ENCODE data around the gene ZNF200.

The ZNF200 gene

GRCh38 chr16:3249020-3249419 lies 14.1 kb upstream of the ZNF200 start:
- Histone ChIP-seq H3K27me3 (ENCODE audit: control insufficient read depth, insufficient read depth, low read length) (peaks cover 7% of the 10 kb centered on the region; the same call in 1 of the 2 replicates), H3K4me1 (ENCODE audit: control insufficient read depth, insufficient read depth, low read length) (no peaks in the 10 kb centered on the region), H3K27ac (ENCODE audit: low read depth, low read length) (no peak overlapping the region), H3K4me3 (ENCODE audit: low read depth, low read length) (no peak overlapping the region), H3K9ac (ENCODE audit: low read length) (no peak overlapping the region), H3K36me3 (ENCODE audit: control insufficient read depth, insufficient read depth, low read length) (no peaks in the 10 kb centered on the region), H3K9me3 (ENCODE audit: control insufficient read depth, insufficient read depth, low read depth, low read length) (peaks cover 9% of the 10 kb centered on the region; the same call in 1 of the 2 replicates)

GRCh38 chr16:3248596-3248995 lies 13.6 kb upstream of the ZNF200 start:
- Histone ChIP-seq H3K27me3 (ENCODE audit: control insufficient read depth, insufficient read depth, low read length) (peaks cover 7% of the 10 kb centered on the region; the same call in 1 of the 2 replicates), H3K4me1 (ENCODE audit: control insufficient read depth, insufficient read depth, low read length) (no peaks in the 10 kb centered on the region), H3K9ac (ENCODE audit: low read length) (no peak overlapping the region), H3K9me3 (ENCODE audit: control insufficient read depth, insufficient read depth, low read depth, low read length) (peaks cover 9% of the 10 kb centered on the region; the same call in 1 of the 2 replicates), H3K27ac (ENCODE audit: low read depth, low read length) (no peak overlapping the region), H3K36me3 (ENCODE audit: control insufficient read depth, insufficient read depth, low read length) (no peaks in the 10 kb centered on the region), H3K4me3 (ENCODE audit: low read depth, low read length) (no peak overlapping the region)

- no peak overlapping the region for H3K27ac ChIP-seq (ENCODE audit: low read depth, low read length)
- H3K9me3 ChIP-seq (ENCODE audit: control insufficient read depth, insufficient read depth, low read depth, low read length): peaks cover 9% of the 10 kb centered on the region; the same call in 1 of the 2 replicates
- H3K27me3 ChIP-seq (ENCODE audit: control insufficient read depth, insufficient read depth, low read length): peaks cover 7% of the 10 kb centered on the region; the same call in 1 of the 2 replicates
- no peak overlapping the region for H3K9ac ChIP-seq (ENCODE audit: low read length)
- no peak overlapping the region for H3K4me3 ChIP-seq (ENCODE audit: low read depth, low read length)
- H3K4me1 ChIP-seq (ENCODE audit: control insufficient read depth, insufficient read depth, low read length): no peaks in the 10 kb centered on the region
- no peaks in the 10 kb centered on the region for H3K36me3 ChIP-seq (ENCODE audit: control insufficient read depth, insufficient read depth, low read length)
Observed at GRCh38 chr16:3246876-3247275, 11.9 kb upstream of the ZNF200 start.

GRCh38 chr16:3246002-3246401 lies 11.0 kb upstream of the ZNF200 start:
- H3K36me3 ChIP-seq (ENCODE audit: control insufficient read depth, insufficient read depth, low read length): no peaks in the 10 kb centered on the region
- H3K27ac ChIP-seq (ENCODE audit: low read depth, low read length): no peak overlapping the region
- H3K4me3 ChIP-seq (ENCODE audit: low read depth, low read length): no peak overlapping the region
- H3K9me3 ChIP-seq (ENCODE audit: control insufficient read depth, insufficient read depth, low read depth, low read length): peaks cover 9% of the 10 kb centered on the region; the same call in 1 of the 2 replicates
- no peak overlapping the region for H3K9ac ChIP-seq (ENCODE audit: low read length)
- H3K27me3 ChIP-seq (ENCODE audit: control insufficient read depth, insufficient read depth, low read length): peaks cover 7% of the 10 kb centered on the region; the same call in 1 of the 2 replicates
- H3K4me1 ChIP-seq (ENCODE audit: control insufficient read depth, insufficient read depth, low read length): no peaks in the 10 kb centered on the region

- H3K4me3 ChIP-seq (ENCODE audit: low read depth, low read length): no peak overlapping the region
- no peaks in the 10 kb centered on the region for H3K4me1 ChIP-seq (ENCODE audit: control insufficient read depth, insufficient read depth, low read length)
- H3K27ac ChIP-seq (ENCODE audit: low read depth, low read length): no peak overlapping the region
- no peaks in the 10 kb centered on the region for H3K36me3 ChIP-seq (ENCODE audit: control insufficient read depth, insufficient read depth, low read length)
- no peak overlapping the region for H3K9ac ChIP-seq (ENCODE audit: low read length)
- H3K9me3 ChIP-seq (ENCODE audit: control insufficient read depth, insufficient read depth, low read depth, low read length): peaks cover 7% of the 10 kb centered on the region; the same call in 1 of the 2 replicates
- H3K27me3 ChIP-seq (ENCODE audit: control insufficient read depth, insufficient read depth, low read length): peaks cover 3% of the 10 kb centered on the region; the same call in 1 of the 2 replicates
Observed at GRCh38 chr16:3243882-3244281, 8.9 kb upstream of the ZNF200 start.

- no peak overlapping the region for H3K27ac ChIP-seq (ENCODE audit: low read depth, low read length)
- no peak overlapping the region for H3K4me3 ChIP-seq (ENCODE audit: low read depth, low read length)
- peaks cover 7% of the 10 kb centered on the region; the same call in 1 of the 2 replicates for H3K9me3 ChIP-seq (ENCODE audit: control insufficient read depth, insufficient read depth, low read depth, low read length)
- no peaks in the 10 kb centered on the region for H3K27me3 ChIP-seq (ENCODE audit: control insufficient read depth, insufficient read depth, low read length)
- H3K4me1 ChIP-seq (ENCODE audit: control insufficient read depth, insufficient read depth, low read length): no peaks in the 10 kb centered on the region
- H3K36me3 ChIP-seq (ENCODE audit: control insufficient read depth, insufficient read depth, low read length): no peaks in the 10 kb centered on the region
- no peak overlapping the region for H3K9ac ChIP-seq (ENCODE audit: low read length)
Observed at GRCh38 chr16:3242709-3243108, 7.8 kb upstream of the ZNF200 start.

- peaks cover 14% of the 10 kb centered on the region; the same call in 1 of the 2 replicates for H3K9me3 ChIP-seq (ENCODE audit: control insufficient read depth, insufficient read depth, low read depth, low read length)
- no peak overlapping the region for H3K9ac ChIP-seq (ENCODE audit: low read length)
- no peaks in the 10 kb centered on the region for H3K4me1 ChIP-seq (ENCODE audit: control insufficient read depth, insufficient read depth, low read length)
- H3K4me3 ChIP-seq (ENCODE audit: low read depth, low read length): no peak overlapping the region
- H3K36me3 ChIP-seq (ENCODE audit: control insufficient read depth, insufficient read depth, low read length): no peaks in the 10 kb centered on the region
- H3K27me3 ChIP-seq (ENCODE audit: control insufficient read depth, insufficient read depth, low read length): no peaks in the 10 kb centered on the region
- H3K27ac ChIP-seq (ENCODE audit: low read depth, low read length): no peak overlapping the region
Observed at GRCh38 chr16:3241761-3242160, 6.8 kb upstream of the ZNF200 start.

GRCh38 chr16:3235856-3236669 lies 1.1 kb upstream of the ZNF200 start:
- H3K27me3 ChIP-seq (ENCODE audit: control insufficient read depth, insufficient read depth, low read length): no peaks in the 10 kb centered on the region
- H3K4me3 ChIP-seq (ENCODE audit: low read depth, low read length): no peak overlapping the region
- peaks cover 13% of the 10 kb centered on the region for H3K9me3 ChIP-seq (ENCODE audit: control insufficient read depth, insufficient read depth, low read depth, low read length)
- no peak overlapping the region for H3K9ac ChIP-seq (ENCODE audit: low read length)
- H3K4me1 ChIP-seq (ENCODE audit: control insufficient read depth, insufficient read depth, low read length): no peaks in the 10 kb centered on the region
- H3K36me3 ChIP-seq (ENCODE audit: control insufficient read depth, insufficient read depth, low read length): peaks cover 26% of the 10 kb centered on the region
- no peak overlapping the region for H3K27ac ChIP-seq (ENCODE audit: low read depth, low read length)

GRCh38 chr16:3234543-3234856 lies 458 bp downstream of the ZNF200 start:
- Histone ChIP-seq H3K27ac (ENCODE audit: low read depth, low read length) (peak overlapping the region; percentile 73; the same call in 1 of the 2 replicates), H3K9ac (ENCODE audit: low read length) (peak overlapping the region; percentile 89), H3K9me3 (ENCODE audit: control insufficient read depth, insufficient read depth, low read depth, low read length) (peaks cover 26% of the 10 kb centered on the region), H3K36me3 (ENCODE audit: control insufficient read depth, insufficient read depth, low read length) (peaks cover 42% of the 10 kb centered on the region), H3K27me3 (ENCODE audit: control insufficient read depth, insufficient read depth, low read length) (no peaks in the 10 kb centered on the region), H3K4me3 (ENCODE audit: low read depth, low read length) (peak overlapping the region; percentile 93), H3K4me1 (ENCODE audit: control insufficient read depth, insufficient read depth, low read length) (no peaks in the 10 kb centered on the region)

- Histone ChIP-seq H3K4me3 (ENCODE audit: low read depth, low read length) (no peak overlapping the region), H3K27me3 (ENCODE audit: control insufficient read depth, insufficient read depth, low read length) (no peaks in the 10 kb centered on the region), H3K4me1 (ENCODE audit: control insufficient read depth, insufficient read depth, low read length) (no peaks in the 10 kb centered on the region), H3K9me3 (ENCODE audit: control insufficient read depth, insufficient read depth, low read depth, low read length) (peaks cover 62% of the 10 kb centered on the region), H3K36me3 (ENCODE audit: control insufficient read depth, insufficient read depth, low read length) (peaks cover 61% of the 10 kb centered on the region), H3K9ac (ENCODE audit: low read length) (no peak overlapping the region), H3K27ac (ENCODE audit: low read depth, low read length) (no peak overlapping the region)
Observed at GRCh38 chr16:3223913-3224515, 10.9 kb downstream of the ZNF200 start.

GRCh38 chr16:3220839-3221238 lies 14.1 kb downstream of the ZNF200 start:
- no peak overlapping the region for H3K9ac ChIP-seq (ENCODE audit: low read length)
- no peak overlapping the region for H3K4me3 ChIP-seq (ENCODE audit: low read depth, low read length)
- H3K36me3 ChIP-seq (ENCODE audit: control insufficient read depth, insufficient read depth, low read length): peaks cover 34% of the 10 kb centered on the region
- peaks cover 54% of the 10 kb centered on the region for H3K9me3 ChIP-seq (ENCODE audit: control insufficient read depth, insufficient read depth, low read depth, low read length)
- no peaks in the 10 kb centered on the region for H3K4me1 ChIP-seq (ENCODE audit: control insufficient read depth, insufficient read depth, low read length)
- H3K27me3 ChIP-seq (ENCODE audit: control insufficient read depth, insufficient read depth, low read length): no peaks in the 10 kb centered on the region
- H3K27ac ChIP-seq (ENCODE audit: low read depth, low read length): no peak overlapping the region

Data from HUES6 (cell line).